Ascending aorta (tissue), 2 donors: ENCODE measurements around the gene SLC4A1. TPM values are rescaled to one million over a fixed set of nuclear protein-coding genes. Genes with fewer than 3 reads are reported as not detected.

Source experiments
- DNase-seq, 2 donors: peaks; one replicate each; pipeline ENCODE4 v3.0.0-alpha.2; 2019; ENCODE audit warnings: low spot score in 2 of 2
- H3K27ac ChIP-seq, 2 donors: fragments of 200-600 bp; sonication (generic); one replicate each; pipeline ENCODE4 v1.5.1; 2016 to 2017; ENCODE audit warnings: mild to moderate bottlenecking in 1 of 2
- H3K27me3 ChIP-seq: fragments of 200-600 bp; sonication (generic); one replicate; pipeline ENCODE4 v1.5.1; 2017
- H3K36me3 ChIP-seq, 2 donors: fragments of 200-600 bp; sonication (generic); one replicate each; pipeline ENCODE4 v1.5.1; 2016
- H3K4me1 ChIP-seq, 2 donors: fragments of 200-600 bp; sonication (generic); one replicate each; pipeline ENCODE4 v1.5.1; 2016 to 2017; ENCODE audit warnings: mild to moderate bottlenecking in 1 of 2
- H3K4me3 ChIP-seq, 2 donors: fragments of 200-600 bp; sonication (generic); one replicate each; pipeline ENCODE4 v1.5.1; 2016 to 2017; ENCODE audit warnings: mild to moderate bottlenecking in 1 of 2
- H3K9me3 ChIP-seq, 2 donors: fragments of 200-600 bp; sonication (generic); one replicate each; pipeline ENCODE4 v1.5.1; 2016
- intact Hi-C: fragments of 100-400 bp; cut with DNase I; formaldehyde crosslinking; loops from one replicate; pipeline ENCODE4 v1.15.1; 2023
- total RNA-seq: library from RNA; depleted of rRNA; stranded (reverse); fragments of >200 nt; gene quantifications from one replicate; pipeline ENCODE4 v1.1.0, GENCODE V29; 2016
- TF ChIP-seq, protein P1 (sequence below), 3 experiments: fragments of 200-600 bp in 2 of 3; fragments of 450-650 bp in 1 of 3; sonication (generic) in 2 of 3; IDR thresholded peaks; one replicate each; pipeline ENCODE4 v1.5.1; 2016 to 2019; ENCODE audit warnings: antibody characterized with exemption in 3 of 3, mild to moderate bottlenecking in 1 of 3, moderate library complexity in 1 of 3

The SLC4A1 gene
- total RNA-seq, 1 donor from 2014 or later: 2.4 TPM

DNA sequence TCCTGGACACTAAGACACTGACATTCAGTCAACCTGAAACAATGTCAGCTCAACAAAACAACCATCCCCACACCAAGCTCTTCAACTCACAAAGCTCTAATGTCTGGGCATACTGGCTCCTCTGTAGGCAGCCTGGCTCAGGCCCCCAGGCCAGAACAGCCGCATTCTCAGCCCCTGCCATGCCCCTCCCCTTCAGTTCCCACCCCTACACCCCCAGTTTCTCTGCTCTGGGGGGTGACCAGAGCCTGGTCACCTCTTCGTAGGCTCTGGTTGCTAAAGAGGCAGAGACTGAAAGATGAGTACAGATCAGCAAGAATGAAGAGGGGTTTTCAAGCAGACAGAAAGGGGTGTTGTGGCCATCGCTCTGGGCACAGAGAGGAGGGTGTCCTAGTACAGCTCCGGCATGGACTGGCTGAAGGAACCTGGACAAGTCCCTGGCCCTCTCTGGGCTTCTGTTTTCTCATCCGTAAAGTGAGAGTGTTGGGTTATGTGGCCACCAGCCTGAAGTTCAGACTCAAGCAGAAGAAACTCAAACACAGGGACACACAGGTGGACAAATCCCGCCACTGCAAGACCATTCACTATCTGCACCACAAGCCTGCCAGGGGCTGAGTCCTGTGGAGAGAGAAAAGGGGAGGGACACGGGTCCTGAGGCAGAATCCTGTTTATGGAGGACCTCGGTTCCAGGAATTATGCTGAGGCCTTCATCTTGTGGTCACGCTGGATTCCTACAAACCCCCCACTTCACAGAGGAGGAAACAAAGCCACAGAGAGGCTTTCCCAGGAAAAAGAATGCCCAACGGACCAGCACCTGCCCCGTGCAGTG is 987 bp upstream of the SLC4A1 start:
- no peak overlapping the region for H3K27ac ChIP-seq
- H3K4me1 ChIP-seq: no peaks in the 10 kb centered on the region
- DNase-seq: no peak
- intact Hi-C loops: no loop called here
- TF ChIP-seq, protein P1, sequence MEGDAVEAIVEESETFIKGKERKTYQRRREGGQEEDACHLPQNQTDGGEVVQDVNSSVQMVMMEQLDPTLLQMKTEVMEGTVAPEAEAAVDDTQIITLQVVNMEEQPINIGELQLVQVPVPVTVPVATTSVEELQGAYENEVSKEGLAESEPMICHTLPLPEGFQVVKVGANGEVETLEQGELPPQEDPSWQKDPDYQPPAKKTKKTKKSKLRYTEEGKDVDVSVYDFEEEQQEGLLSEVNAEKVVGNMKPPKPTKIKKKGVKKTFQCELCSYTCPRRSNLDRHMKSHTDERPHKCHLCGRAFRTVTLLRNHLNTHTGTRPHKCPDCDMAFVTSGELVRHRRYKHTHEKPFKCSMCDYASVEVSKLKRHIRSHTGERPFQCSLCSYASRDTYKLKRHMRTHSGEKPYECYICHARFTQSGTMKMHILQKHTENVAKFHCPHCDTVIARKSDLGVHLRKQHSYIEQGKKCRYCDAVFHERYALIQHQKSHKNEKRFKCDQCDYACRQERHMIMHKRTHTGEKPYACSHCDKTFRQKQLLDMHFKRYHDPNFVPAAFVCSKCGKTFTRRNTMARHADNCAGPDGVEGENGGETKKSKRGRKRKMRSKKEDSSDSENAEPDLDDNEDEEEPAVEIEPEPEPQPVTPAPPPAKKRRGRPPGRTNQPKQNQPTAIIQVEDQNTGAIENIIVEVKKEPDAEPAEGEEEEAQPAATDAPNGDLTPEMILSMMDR (IDR thresholded peaks at IDR 0.05): no peak
- H3K27me3 ChIP-seq: no peaks in the 10 kb centered on the region
- H3K4me3 ChIP-seq: no peak overlapping the region
- H3K36me3 ChIP-seq: no peaks in the 10 kb centered on the region
- no peaks in the 10 kb centered on the region for H3K9me3 ChIP-seq

DNA sequence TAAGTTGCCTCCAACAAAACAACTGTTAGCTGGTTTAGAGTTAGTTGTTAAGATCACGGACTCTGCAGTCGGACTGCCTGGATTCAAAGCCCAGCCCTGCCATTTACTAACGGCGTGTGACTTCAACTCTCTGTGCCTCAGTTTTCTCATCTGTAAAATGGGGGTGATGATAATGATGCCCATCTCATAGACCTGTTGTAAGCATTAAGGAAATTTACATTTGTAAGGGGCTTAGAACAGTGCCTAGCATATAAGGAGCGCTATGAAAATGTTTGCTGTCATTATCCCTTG is 825 bp downstream of the SLC4A1 start:
- intact Hi-C loops: no loop called here
- no peak overlapping the region for H3K27ac ChIP-seq
- no peak for DNase-seq
- H3K4me1 ChIP-seq: no peaks in the 10 kb centered on the region
- no peaks in the 10 kb centered on the region for H3K36me3 ChIP-seq
- H3K9me3 ChIP-seq: no peaks in the 10 kb centered on the region
- no peaks in the 10 kb centered on the region for H3K27me3 ChIP-seq
- TF ChIP-seq, protein P1 (IDR thresholded peaks at IDR 0.05): no peak
- no peak overlapping the region for H3K4me3 ChIP-seq

DNA sequence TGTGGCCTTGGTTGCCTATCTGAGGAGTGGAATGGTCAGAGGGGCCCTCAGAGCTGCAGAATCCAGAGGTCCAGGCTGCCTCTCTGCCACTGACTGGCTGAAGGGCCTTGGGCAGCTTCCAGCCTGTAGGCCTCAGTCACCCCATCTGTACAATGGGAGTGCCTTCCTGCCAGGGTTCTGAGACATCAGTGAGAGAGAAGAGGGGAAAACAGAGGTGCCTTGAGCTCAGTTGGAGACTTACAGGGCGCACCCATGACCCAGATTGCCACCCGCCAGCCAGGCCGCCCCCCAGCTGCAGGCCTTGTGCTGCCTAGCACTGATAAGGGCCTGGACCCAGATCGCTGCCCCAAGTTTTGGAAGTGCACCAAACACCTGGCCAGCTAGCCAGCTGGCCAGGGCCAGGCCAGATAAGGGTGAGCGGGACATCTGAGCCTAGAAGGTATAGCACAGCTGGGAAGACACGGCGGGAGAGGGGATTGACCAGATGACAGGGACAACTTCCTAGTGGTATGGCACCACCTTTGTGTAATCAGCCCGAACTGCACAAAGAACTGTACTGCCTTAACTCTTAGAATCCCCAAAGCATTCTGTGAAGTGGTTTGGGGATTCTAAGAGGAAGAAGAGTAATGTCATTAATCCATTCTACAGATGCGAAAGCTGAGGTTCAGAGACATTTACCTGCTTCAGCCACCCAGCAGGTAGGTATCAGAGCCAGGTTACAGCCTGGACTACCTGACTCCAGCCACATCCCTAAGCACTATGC is 1.4 kb downstream of the SLC4A1 start:
- TF ChIP-seq, protein P1 (IDR thresholded peaks at IDR 0.05): no peak

DNA sequence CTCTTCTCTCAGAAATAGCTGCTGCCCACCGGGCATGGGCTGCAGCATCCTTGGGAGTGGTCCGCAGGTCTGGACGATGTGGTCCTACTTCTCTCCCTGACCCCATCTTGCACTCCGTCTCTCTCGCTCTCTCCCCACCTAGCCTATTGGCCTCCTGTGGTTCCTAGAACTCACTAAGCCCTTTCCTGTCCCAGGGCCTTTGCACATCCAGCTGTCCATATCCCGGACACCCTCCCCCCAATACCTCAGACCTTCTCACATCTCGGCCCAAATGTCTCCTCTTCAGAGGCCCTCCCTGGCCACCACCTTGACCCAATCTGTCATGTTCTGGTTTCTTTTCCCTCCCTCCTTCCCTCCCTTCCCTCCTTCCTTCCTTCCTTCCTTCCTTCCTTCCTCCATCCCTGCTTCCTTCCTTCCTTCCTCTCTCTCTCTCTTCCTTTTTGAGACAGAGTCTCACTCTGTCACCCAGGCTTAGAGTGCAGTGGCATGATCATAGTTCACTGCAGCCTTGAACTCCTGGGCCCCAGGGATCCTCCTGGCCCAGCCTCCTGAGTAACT is 4.5 kb downstream of the SLC4A1 start:
- TF ChIP-seq, protein P1 (IDR thresholded peaks at IDR 0.05): no peak
- Histone ChIP-seq H3K4me3 (no peak overlapping the region), H3K4me1 (no peaks in the 10 kb centered on the region), H3K9me3 (no peaks in the 10 kb centered on the region), H3K27me3 (no peaks in the 10 kb centered on the region), H3K27ac (no peak overlapping the region), H3K36me3 (no peaks in the 10 kb centered on the region)
- no peak for DNase-seq
- intact Hi-C loops: no loop called here

More for the DNA sequence above, 1.4 kb downstream of the SLC4A1 start:
- no peaks in the 10 kb centered on the region for H3K36me3 ChIP-seq
- intact Hi-C loops: no loop called here
- no peak for DNase-seq
- H3K27ac ChIP-seq: no peak overlapping the region
- no peaks in the 10 kb centered on the region for H3K9me3 ChIP-seq
- H3K4me3 ChIP-seq: no peak overlapping the region
- no peaks in the 10 kb centered on the region for H3K4me1 ChIP-seq
- no peaks in the 10 kb centered on the region for H3K27me3 ChIP-seq

DNA sequence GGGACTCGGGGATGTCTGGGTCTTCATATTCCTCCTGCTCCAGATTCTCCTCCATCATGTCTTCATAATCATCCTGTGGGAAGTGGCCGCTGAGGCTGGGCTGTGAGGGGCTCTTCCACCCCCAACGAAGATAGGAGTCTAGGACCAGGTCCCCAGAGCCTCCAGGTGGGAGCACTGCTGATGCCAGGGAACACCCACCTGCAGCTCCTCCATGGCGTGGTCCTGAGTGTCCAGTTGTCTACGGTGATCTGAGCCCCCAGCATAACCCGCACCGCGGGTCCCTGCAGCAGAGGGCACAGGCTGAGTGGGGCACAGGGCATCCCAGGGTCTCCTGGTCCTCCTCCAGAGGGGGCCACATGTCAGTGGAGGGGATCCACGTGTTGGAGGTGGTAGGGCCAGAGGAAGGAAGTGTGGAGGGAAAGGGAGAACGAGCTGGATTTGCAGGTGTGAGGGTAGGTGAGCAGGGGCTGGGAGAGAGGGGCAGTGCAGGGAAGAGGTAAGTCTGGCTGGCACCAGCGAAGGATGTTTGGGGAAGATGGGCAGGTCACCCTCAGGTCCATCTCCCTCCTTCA is 5.2 kb downstream of the SLC4A1 start:
- Histone ChIP-seq H3K4me1 (no peaks in the 10 kb centered on the region), H3K27me3 (no peaks in the 10 kb centered on the region), H3K27ac (no peak overlapping the region), H3K9me3 (no peaks in the 10 kb centered on the region), H3K36me3 (no peaks in the 10 kb centered on the region), H3K4me3 (no peak overlapping the region)
- no peak for DNase-seq
- TF ChIP-seq, protein P1 (IDR thresholded peaks at IDR 0.05): no peak
- intact Hi-C loops: no loop called here
